Measurements from ENCODE around the gene FBXL19. TPM values are rescaled to one million over a fixed set of nuclear protein-coding genes. Genes with fewer than 3 reads are reported as not detected.
"Not testable (repeated sequence)": the region's sequence is repeated elsewhere in the genome, so short reads cannot be mapped to it uniquely, and the experiment has no call there.

FBXL19 gene
- total RNA-seq, 1 experiment from 2014 or later, result 28.6 TPM

DNA sequence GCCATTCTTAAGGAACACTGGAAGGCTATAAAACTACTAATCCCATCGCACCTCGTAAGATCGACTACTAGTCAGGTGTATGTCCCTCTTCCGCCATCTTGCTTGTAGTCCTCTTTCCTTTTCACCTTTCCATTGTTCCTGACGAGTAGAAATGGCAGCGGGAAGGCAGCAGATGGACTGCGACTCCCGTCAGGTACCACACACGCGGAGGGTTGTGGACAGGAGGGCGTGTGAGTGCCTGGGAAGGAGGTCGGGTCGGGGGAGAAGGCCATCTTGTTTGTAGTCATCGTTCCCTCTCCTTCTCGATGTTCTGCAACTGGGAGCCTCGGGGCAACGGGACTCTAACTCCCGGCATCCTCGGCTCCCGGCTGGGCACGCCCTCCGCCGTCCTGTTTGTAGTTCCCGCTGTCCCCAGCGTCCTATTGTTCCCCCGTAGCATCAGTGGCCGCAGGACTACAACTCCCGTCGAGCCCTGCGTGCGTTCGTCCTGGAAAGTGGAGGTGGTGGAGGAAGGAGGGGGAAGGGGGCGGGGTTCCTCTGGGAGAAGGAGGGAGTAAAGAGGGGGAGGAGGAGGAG is 324 bp upstream of the FBXL19 start:
- DNase-seq (ENCODE audit: low read depth), result peak; percentile 100

DNA sequence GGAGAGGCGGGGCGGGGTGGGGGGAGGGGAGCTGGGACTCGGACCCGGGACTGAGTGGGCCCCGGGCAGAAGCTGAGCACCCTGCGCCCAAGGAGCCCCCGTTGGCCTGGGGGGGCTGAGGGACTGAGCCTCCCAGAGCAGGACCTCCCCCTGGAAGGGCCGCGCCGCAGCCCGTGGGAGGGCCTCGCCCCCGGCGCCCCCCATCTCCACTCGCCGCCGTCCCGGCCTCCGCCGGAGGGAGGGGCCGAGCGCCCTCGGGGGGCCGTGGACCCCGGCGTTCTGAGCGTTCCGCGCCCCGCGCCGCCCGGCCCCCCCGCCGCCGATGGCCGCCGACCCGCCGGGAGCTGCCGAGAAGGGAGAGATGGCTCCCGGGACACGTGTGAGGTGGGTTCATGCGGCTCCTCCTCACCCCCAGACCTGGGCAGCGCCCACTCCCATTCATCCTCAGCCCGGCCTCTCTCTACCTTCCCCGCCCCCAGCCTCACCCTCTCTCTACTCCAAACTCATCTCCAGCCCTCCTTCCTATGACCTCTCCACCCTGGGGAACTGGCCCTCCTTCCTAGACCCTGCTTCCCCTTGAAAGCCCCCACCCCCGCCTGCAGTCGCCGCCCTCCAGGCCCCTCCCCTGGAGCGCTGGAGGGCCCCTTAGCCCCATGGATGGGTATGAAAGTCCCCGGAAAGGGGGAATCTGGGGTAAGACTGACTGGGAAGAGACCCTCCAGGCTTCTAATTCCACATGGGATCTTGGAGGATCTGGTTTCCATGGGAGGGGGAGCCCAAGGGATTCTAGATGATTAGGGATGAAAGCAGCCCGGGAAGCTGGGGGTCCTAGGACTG is 922 bp downstream of the FBXL19 start:
- no peak for DNase-seq (ENCODE audit: low read depth)

DNA sequence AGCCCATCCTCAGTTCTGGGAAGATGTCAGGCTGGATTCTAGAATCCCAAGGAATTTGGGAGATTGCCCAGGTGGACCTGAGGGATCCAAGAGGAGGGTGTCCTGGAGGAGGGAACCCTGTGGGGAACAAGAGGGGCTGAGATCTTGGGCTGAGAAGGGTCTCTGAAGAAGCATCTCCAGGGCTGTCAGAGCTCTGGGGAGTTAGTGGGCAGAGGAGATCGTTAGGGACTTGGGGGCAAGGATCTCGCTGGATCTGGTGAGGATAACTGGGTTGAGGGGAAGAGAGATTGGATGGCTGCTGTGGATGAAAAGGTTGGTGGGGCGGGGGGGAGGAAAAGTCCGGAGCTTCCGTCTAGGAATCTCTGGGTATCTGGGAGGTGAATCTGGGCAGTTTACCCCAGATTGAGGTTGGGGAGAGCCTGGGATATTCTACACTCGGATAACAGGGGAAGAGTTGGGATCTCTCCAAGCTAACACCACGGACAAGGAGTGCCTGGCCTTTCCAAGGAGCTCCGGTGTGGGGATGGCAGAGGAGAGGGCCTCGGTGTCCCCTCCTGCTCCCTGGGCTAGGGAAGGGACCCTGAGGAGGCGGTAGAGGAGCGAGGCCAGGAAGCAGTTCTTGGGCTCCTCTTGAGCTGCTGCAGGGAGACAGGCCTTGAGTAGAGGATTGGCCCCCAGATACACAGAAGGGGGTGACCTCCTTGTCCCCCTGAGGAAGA is 1.7 kb downstream of the FBXL19 start:
- DNase-seq (ENCODE audit: low read depth), result no peak

DNA sequence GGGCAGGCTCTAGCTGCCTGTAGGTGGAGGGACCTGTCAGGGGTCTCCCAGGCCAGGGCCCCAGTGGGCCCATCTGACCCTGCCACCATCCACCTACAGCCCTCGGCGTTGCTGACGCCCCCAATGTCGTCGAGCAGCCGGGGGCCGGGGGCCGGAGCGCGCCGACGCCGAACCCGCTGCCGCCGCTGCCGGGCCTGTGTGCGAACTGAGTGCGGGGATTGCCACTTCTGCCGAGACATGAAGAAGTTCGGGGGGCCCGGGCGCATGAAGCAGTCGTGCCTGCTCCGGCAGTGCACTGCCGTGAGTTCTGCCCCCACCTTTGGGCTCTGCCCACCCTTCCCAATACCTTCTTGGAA is 2.2 kb downstream of the FBXL19 start:
- DNase-seq (ENCODE audit: low read depth), result no peak

DNA sequence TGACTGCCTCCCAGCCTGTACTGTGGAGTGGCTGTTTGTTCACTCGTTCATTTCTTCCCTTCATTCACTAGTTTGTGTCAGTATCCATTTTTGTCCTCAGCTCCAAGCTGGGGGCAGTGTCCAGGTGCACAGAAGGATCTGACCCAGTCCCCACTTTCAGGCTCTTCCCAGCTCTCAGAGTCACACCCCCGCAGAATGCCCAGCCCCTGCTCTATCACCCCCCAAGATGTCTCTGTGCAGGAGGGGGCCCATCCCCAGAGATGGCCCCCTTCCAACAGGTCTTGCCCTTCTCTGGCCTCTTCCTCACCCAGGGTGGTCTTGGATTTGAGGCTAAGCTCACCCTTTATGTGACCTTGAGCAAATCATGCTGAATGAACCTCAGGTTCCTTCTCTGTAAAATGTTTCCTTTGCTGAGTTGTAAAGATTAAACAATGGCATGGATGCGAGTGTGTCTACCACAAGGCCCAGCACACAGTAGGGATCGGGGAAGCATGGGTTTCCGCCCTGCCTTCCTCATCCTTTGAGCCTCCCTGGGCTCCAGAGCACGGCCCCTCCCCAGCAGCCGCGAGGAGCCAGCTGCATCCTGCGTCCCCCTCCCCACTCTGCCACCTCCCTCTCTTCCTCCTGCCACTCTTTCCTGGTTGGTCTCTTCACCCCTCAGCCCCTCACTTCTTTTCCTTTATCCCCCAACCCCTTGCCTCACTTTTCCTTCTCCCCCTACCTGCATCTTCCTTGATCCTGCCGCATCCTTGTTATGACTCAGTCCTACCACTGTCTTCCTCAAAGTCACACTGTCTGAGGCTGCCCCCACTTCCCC is 2.8 kb downstream of the FBXL19 start:
- DNase-seq (ENCODE audit: low read depth), result no peak

DNA sequence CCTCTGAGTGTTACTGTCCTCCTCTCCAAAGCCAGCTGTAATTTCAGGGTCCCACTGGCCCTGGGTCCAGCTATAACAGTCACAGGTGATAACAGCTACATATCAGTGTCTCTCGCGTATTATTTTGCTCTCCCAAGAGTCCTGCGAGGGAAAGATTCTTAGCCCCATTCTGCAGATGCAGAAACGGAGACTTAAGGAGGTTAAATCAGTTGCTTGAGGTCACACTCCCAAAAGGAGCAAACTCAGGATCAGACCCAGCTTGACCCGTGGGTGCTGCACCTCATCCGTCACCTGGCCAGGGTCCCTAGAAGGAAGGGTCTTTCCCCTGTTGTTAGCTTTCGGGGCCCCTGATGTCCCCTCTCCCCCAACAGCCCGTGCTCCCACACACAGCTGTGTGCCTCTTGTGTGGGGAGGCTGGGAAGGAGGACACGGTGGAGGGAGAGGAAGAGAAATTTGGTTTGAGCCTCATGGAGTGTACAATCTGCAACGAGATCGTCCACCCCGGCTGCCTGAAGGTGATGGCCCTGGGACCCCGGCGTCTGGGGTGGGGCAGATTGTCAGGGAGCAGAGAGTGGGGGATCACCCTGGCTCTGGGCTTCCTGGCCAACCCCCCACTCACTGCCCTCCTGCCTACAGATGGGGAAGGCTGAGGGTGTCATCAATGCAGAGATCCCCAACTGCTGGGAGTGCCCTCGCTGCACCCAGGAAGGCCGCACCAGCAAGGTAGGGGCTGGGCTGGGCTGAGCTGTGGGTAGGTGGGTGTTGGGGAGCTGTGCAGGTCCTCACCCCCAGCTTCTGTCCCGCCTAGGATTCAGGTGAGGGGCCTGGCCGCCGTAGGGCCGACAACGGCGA is 3.8 kb downstream of the FBXL19 start:
- DNase-seq (ENCODE audit: low read depth), result no peak

DNA sequence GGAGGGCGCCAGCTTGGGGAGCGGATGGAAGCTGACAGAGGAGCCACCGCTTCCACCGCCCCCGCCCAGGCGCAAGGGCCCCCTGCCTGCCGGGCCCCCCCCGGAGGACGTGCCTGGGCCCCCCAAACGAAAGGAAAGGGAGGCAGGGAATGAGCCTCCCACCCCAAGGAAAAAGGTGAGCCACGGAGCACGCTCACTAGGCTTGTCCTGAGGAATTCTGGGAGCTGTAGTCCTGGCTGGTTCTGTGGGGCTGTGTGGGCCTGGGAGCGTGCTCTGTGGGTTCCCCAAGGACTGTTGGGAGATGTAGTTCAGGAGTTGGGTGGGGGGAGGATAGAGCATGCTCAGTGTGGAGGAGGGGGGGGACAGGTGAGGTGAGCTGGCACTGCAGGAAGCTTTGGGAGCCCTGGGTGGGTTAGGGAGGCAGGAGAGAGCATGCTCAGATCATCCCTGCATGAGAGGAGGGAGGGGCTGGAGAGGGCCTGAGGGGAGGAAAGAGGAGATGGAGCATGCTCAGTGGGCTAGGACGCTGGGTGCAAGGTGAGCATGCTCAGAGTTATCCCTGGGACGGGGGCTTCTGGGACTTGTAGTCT is 4.5 kb downstream of the FBXL19 start:
- DNase-seq (ENCODE audit: low read depth), result peak; percentile 57

DNA sequence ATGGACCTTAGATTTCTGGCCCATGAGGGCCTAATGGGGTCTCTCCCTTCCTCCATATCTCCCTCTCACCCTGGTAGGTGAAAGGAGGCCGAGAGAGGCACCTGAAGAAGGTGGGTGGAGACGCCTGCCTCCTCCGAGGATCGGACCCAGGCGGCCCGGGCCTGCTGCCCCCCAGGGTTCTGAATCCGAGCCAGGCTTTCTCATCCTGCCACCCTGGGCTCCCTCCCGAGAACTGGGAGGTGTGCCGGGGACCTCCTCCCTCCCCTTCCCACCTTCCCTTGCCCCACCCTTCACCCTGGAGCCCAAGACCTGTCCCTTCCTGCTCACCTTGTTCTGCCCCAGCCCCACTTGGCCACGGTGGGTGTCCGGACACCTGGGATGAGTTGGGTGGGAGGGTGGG is 5.0 kb downstream of the FBXL19 start:
- DNase-seq (ENCODE audit: low read depth), result no peak

DNA sequence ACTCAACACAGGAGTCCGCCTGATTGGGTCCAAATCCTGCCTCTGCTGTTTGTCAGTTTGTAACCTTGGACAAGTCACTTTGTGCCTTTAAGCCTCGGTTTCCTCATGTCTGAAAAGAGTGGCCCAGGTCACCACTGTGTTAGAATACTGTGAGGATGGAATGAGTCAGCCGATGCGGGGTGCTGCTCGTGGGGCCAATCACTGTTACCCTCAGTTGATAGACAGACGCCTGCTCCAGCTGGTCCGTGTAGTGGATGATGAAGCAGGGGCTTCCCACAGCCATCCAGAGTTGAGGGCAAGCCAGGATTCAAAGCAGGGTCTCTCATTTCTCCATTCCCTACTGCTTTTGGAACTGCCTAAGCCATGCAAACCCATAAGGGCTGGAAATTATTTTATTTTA is 5.8 kb downstream of the FBXL19 start:
- no peak for DNase-seq (ENCODE audit: low read depth)

DNA sequence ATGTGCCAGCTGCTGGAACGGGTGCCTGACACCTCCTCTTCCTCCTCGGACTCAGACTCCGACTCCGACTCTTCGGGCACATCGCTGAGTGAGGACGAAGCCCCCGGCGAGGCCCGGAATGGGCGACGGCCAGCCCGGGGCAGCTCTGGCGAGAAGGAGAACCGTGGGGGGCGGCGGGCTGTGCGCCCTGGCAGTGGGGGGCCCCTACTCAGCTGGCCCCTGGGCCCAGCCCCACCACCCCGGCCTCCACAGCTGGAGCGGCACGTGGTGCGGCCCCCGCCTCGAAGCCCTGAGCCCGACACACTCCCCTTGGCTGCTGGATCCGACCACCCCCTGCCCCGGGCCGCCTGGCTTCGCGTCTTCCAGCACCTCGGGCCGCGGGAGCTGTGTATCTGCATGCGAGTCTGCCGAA is 6.8 kb downstream of the FBXL19 start:
- no peak for DNase-seq (ENCODE audit: low read depth)

DNA sequence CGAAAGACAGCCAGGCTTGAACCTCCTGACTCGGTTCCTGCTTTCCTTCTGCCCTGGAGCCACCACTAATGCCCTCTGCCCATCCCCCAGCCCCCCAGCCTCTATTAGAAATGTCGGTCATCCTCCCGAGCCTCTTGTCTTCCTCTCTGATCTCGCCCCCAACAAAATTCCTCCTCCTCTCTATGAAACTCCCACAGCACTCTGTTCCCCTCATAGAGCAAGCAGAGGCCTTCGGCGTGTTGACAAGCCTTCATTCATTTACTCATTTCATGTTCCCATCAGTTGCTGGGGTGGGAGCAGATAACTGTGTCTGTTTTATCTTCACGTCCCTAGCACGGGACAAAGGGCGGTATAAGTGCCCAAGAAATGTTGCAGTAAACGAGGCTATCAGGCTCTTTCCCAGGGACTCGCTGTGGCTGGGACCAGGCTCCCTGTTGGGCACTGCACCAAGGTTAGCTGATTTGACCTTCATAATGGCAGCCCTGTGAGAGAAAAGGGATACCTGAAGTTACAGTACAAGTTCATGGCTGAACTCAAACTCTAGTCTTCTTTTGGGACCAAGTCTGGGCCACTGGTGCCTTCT is 7.8 kb downstream of the FBXL19 start:
- DNase-seq (ENCODE audit: low read depth), result no peak

DNA sequence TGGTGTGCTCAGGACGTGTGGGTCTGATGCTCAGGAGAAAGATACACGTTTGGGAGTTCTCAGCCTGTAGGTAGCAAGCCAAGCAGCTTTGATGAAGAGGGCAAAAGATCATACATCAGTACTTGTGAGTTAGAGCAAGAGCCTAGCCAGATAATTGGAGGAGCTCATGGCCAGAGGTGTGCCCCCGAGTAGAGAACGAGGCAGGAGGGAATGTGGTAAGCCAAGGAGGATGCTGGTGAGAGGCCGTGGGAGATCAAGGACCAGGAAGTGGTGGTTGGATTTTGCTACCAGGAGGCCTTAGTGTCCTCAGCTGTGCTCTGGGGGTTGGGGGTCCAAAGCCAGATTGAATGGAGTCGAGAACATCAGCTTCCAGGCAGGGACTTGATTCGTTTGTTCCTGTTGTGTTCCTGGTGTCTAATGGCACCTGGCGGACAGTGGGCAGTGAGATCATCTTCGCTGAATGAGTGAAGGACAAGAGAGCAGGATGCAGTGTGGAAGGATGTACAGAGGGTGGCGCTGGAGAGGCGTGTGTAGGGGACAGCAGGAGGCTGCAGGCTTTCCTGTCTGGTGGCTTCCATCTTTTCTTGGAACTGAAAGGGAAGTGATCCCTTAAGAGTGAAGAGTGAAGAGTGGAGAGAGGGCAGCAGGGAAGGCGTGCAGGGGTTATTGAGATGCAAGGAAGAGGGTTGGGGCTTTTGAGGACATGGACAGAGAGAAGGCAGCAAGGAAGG is 11.6 kb downstream of the FBXL19 start:
- DNase-seq (ENCODE audit: low read depth), result peak; percentile 55

DNA sequence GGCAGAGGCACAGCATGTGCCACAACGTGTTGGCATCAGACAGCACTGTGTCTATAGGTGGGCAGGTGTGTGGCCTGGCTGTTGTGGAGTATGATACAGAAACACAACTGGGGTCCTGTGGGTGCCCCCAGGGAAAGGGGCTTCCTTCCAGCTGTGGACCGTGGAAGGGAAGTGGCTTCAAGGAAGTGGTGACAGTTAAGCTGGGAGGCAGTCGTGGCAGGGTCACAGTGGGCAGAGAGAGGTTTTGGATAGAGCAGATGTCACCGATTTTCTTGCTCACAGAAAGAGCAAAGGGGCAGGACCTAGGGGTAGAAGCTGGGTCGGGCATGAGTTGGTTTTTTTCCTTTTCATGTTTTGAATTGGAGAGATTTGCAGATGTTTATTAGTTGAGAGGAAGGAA is 14.3 kb downstream of the FBXL19 start:
- DNase-seq (ENCODE audit: low read depth), result no peak

DNA sequence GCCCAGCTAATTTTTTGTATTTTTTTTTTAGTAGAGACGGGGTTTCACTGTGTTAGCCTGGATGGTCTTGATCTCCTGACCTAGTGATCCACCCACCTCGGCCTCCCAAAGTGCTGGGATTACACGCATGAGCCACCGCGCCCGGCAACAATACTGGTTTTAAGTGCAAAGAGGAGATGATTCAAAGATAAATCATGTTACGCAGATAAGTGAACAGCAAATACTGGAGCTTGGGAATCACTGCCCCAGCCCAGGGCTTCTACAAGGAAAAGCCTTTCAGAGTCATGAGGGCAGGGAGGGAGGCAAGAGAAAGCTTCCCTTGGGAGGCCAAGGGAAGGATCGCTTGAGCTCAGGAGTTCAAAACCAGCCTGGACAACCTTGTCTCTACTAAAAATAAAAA is 16.2 kb downstream of the FBXL19 start:
- not testable (repeated sequence) for DNase-seq (ENCODE audit: low read depth)

DNA sequence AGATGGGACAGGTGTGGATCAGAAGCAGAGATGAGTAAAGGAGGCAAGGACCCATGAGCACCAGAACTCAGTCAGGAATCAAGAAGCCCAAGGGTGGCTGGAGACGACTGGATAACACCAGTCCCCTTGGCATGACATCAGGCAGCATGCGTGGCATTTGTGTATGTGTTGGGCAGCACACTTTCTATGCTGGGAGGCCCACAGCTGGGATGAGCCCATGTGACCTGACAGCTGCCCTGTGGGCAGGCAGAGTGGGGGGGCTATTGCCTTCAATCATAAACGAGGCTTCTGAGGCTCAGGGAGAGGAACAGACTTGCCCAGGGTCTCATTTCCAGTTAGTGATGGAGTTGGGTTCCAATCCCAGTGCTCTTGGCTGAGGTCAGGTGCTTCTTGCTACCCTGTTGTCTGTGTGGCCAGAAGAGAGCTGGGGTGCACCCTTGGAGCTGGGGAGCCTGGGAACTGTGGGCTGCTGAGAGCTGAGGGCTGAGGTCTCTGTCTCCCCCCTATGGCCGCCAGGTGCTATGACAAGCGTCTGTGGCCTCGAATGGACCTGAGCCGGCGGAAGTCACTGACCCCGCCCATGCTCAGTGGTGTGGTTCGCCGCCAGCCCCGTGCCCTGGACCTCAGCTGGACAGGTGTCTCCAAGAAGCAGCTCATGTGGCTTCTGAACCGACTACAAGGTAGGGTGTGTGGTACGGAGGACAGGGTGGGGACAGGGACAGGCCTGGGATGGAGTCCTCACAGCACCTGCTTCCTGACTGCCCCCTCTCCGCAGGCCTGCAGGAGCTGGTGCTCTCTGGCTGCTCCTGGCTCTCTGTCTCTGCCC is 18.4 kb downstream of the FBXL19 start:
- peak; percentile 79 for DNase-seq (ENCODE audit: low read depth)

DNA sequence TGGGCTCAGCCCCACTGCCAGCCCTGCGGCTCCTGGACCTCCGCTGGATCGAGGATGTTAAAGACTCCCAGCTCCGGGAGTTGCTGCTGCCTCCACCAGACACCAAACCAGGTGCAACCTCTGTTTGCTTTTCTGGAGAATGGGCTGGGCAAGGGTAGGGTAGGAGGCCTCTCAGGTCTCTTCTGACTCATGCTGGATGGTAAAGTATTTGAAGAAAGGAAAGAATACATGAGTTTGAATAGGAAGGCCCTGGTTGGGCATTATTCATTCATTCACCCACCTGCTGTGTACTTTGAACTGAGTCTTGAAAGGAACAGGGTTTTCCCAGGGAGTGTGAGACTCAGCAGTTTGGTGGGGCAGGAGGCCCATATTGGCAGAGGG is 19.0 kb downstream of the FBXL19 start:
- DNase-seq (ENCODE audit: low read depth), result no peak

DNA sequence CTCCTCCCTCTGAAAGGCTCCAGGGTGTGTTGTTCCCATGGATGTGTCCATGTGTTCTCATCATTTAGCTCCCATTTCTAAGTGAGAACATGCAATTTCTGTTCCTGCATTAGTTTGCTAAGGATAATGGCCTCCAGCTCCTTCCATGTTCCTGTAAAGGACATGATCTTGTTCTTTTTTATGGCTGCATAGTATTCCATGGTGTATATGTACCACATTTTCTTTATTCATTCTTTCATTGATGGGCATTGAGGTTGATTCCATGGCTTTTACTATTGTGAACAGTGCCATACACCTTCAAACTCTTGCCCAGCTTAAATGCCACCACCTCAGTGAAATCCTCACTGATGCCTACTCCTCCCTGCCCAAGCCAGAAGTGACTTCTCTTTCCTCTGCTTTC is 21.0 kb downstream of the FBXL19 start:
- DNase-seq (ENCODE audit: low read depth), result no peak

DNA sequence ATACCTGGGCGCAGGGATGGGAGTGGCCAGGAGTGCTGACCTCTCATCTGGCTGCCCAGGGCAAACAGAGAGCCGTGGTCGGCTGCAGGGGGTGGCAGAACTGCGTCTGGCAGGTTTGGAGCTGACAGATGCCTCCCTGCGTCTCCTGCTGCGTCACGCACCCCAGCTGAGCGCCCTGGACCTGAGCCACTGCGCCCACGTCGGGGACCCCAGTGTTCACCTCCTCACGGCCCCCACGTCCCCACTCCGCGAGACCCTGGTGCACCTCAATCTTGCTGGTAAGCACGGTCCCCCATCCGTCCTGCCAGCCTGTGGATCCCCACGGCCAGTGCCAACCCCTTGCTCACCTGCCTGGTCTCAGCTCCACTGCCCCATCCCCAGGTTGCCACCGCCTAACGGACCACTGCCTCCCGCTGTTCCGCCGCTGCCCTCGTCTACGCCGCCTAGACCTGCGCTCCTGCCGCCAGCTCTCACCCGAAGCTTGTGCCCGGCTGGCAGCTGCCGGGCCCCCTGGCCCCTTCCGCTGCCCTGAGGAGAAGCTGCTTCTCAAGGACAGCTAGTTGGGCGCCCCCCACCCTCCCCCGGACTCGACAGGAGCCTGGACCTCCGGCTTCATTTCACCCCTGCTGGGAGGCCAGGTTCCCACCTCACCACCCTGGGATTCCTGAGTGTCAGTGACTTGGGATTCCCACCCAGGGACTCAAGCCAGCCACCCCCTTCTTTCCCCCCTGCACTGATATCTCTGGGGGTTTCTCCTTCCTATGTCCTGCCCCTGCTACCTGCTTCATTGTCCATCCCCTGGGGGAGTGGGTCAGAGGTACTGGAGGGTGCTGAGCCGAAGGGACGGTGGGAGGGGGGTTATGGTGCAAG is 23.5 kb downstream of the FBXL19 start:
- DNase-seq (ENCODE audit: low read depth), result no peak
